ENCODE results near the gene BOLA1. TPM values are rescaled to one million over a fixed set of nuclear protein-coding genes. Genes with fewer than 3 reads are reported as not detected.

BOLA1 gene
- total RNA-seq, 1 experiment from 2014 or later: 17.4 TPM

GRCh38 chr1:149923626-149924025, 24.3 kb downstream of the BOLA1 start:
- TF ChIP-seq CTCF (IDR thresholded peaks at IDR 0.05; ENCODE audit: unreplicated experiment): no peak
- Mint-ChIP-seq H3K36me3 (ENCODE audit: insufficient read depth, unreplicated experiment) (peaks cover 55% of the 10 kb centered on the region), H3K27me3 (ENCODE audit: insufficient read depth, unreplicated experiment) (peaks cover 1% of the 10 kb centered on the region), H3K27ac (ENCODE audit: low read depth, unreplicated experiment) (peak overlapping the region; percentile 43), H3K4me1 (ENCODE audit: insufficient read depth, unreplicated experiment) (peaks cover 41% of the 10 kb centered on the region), H3K9me3 (ENCODE audit: unreplicated experiment) (no peaks in the 10 kb centered on the region), H3K4me3 (ENCODE audit: unreplicated experiment) (no peak overlapping the region)
- intact Hi-C loops (cut with micrococcal nuclease): no loop called here
- no peak for DNase-seq (ENCODE audit: unreplicated experiment)
- ChIA-PET CTCF (interaction anchor here (0.6 to 0.9 kb wide), 3 partner anchors 14 to 242 kb away, joined by 3 read pairs; no protein-coding TSS in a partner anchor), POLR2A (interaction anchor here (1.2 to 2.6 kb wide), 2 partner anchors 24 to 37 kb away, joined by 3 to 17 read pairs; partner anchors contain the start of gene BOLA1)
- BruUV-seq (replicated peaks): no TSS peak

DNA sequence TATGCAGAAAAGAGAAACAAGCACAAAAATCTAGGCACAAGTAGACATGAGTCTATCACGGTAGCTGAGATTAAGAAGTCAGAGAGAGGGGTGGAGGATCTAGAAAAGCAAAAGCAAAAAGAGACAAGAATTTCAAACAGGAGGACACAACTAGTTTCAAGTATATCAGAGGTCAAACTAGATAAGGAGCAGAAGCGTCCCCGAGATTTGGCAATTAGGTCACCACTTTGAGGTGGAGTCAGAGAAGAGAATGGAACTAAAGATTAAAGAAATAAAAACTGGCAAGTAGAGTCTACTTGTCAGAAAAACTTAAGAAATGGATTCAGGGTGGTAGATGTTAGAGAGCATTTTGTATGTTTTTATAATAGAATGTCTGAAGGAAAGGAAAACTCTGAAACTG, 26.0 kb downstream of the BOLA1 start:
- peaks cover 55% of the 10 kb centered on the region for H3K36me3 Mint-ChIP-seq (ENCODE audit: insufficient read depth, unreplicated experiment)
- ChIA-PET POLR2A (interaction anchor here (0.6 to 6.3 kb wide), 7 partner anchors 13 to 243 kb away, joined by 3 to 177 read pairs (median 3); partner anchors contain the start of genes BOLA1, MTMR11 and OTUD7B), CTCF (interaction anchor here (0.8 to 1.4 kb wide), 5 partner anchors 11 to 262 kb away, joined by 3 to 5 read pairs (median 4); partner anchors contain the start of gene MTMR11)
- no peaks in the 10 kb centered on the region for H3K27me3 Mint-ChIP-seq (ENCODE audit: insufficient read depth, unreplicated experiment)
- H3K4me1 Mint-ChIP-seq (ENCODE audit: insufficient read depth, unreplicated experiment): peaks cover 53% of the 10 kb centered on the region
- H3K27ac Mint-ChIP-seq (ENCODE audit: low read depth, unreplicated experiment): peak overlapping the region; percentile 7
- no peak for DNase-seq (ENCODE audit: unreplicated experiment)
- no TSS peak for BruUV-seq (replicated peaks)
- intact Hi-C loops (cut with micrococcal nuclease): no loop called here
- H3K9me3 Mint-ChIP-seq (ENCODE audit: unreplicated experiment): no peaks in the 10 kb centered on the region
- TF ChIP-seq CTCF (IDR thresholded peaks at IDR 0.05; ENCODE audit: unreplicated experiment): no peak
- H3K4me3 Mint-ChIP-seq (ENCODE audit: unreplicated experiment): peak overlapping the region; percentile 99

DNA sequence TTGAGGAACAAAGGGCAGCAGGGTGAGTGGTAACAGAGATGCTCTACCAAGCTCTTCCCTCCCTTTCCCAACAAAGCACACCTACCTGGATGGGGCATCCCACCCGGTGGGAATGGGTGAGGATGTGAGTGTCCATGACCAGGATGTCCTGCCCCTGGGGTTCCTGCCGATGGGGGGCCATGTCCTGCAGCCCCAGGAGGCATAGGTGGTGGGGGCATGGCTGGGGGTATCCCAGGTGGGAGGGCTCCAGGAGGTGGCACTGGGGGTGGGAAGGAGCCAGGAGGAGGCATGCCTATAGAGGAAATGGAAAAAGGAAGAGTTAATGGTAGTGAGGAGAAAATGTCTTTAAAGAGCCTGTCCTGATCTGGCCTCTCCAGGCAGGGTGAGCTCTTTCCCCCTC, 26.4 kb downstream of the BOLA1 start:
- TF ChIP-seq CTCF (IDR thresholded peaks at IDR 0.05; ENCODE audit: unreplicated experiment): no peak
- peaks cover 58% of the 10 kb centered on the region for H3K4me1 Mint-ChIP-seq (ENCODE audit: insufficient read depth, unreplicated experiment)
- peak overlapping the region; percentile 7 for H3K27ac Mint-ChIP-seq (ENCODE audit: low read depth, unreplicated experiment)
- ChIA-PET CTCF (interaction anchor here (0.8 to 1.4 kb wide), 6 partner anchors 10 to 262 kb away, joined by 3 to 5 read pairs (median 4); partner anchors contain the start of gene MTMR11), POLR2A (interaction anchor here (0.6 to 6.3 kb wide), 6 partner anchors 12 to 84 kb away, joined by 3 to 177 read pairs (median 7); partner anchors contain the start of genes BOLA1, MTMR11 and OTUD7B)
- no peaks in the 10 kb centered on the region for H3K9me3 Mint-ChIP-seq (ENCODE audit: unreplicated experiment)
- intact Hi-C loops (cut with micrococcal nuclease): loop anchor here (2.0 kb wide), 1 partner anchor 37 kb away; no protein-coding TSS in a partner anchor
- DNase-seq (ENCODE audit: unreplicated experiment): no peak
- BruUV-seq (replicated peaks): no TSS peak
- H3K36me3 Mint-ChIP-seq (ENCODE audit: insufficient read depth, unreplicated experiment): peaks cover 55% of the 10 kb centered on the region
- H3K27me3 Mint-ChIP-seq (ENCODE audit: insufficient read depth, unreplicated experiment): no peaks in the 10 kb centered on the region
- peak overlapping the region; percentile 99 for H3K4me3 Mint-ChIP-seq (ENCODE audit: unreplicated experiment)

GRCh38 chr1:149926296-149926695, 26.9 kb downstream of the BOLA1 start:
- POLR2A ChIA-PET: interaction anchor here (0.7 to 6.3 kb wide), 3 partner anchors 12 to 39 kb away, joined by 3 to 177 read pairs (median 36); partner anchors contain the start of gene MTMR11
- H3K4me3 Mint-ChIP-seq (ENCODE audit: unreplicated experiment): peak overlapping the region; percentile 99
- no peaks in the 10 kb centered on the region for H3K9me3 Mint-ChIP-seq (ENCODE audit: unreplicated experiment)
- intact Hi-C loops (cut with micrococcal nuclease): loop anchor here (2.0 kb wide), 1 partner anchor 37 kb away; no protein-coding TSS in a partner anchor
- no peak for DNase-seq (ENCODE audit: unreplicated experiment)
- H3K27me3 Mint-ChIP-seq (ENCODE audit: insufficient read depth, unreplicated experiment): no peaks in the 10 kb centered on the region
- peaks cover 63% of the 10 kb centered on the region for H3K4me1 Mint-ChIP-seq (ENCODE audit: insufficient read depth, unreplicated experiment)
- CTCF ChIA-PET: interaction anchor here (0.5 to 1.4 kb wide), 6 partner anchors 10 to 275 kb away, joined by 3 to 5 read pairs (median 3); partner anchors contain the start of gene MTMR11
- peaks cover 55% of the 10 kb centered on the region for H3K36me3 Mint-ChIP-seq (ENCODE audit: insufficient read depth, unreplicated experiment)
- BruUV-seq (replicated peaks): TSS peak; percentile 38
- H3K27ac Mint-ChIP-seq (ENCODE audit: low read depth, unreplicated experiment): peak overlapping the region; percentile 87
- no peak for TF ChIP-seq CTCF (IDR thresholded peaks at IDR 0.05; ENCODE audit: unreplicated experiment)

All from MCF 10A (cell line).